H9 (cell line): Measurements from ENCODE around the gene KHK. TPM values are rescaled to one million over a fixed set of nuclear protein-coding genes. Genes with fewer than 3 reads are reported as not detected.

Source experiments
- DNase-seq: peaks from one replicate; pipeline ENCODE4 v3.0.0-alpha.2; 2017
- H2AFZ ChIP-seq: one replicate; pipeline ENCODE4 v1.6.1; 2013; ENCODE audit warnings: mild to moderate bottlenecking, low read length, control low read depth, moderate library complexity
- H2AK5ac ChIP-seq: 2 replicates; pipeline ENCODE4 v1.6.1; 2013; ENCODE audit warnings: low read length, control low read depth, mixed read lengths; ENCODE audit not compliant: insufficient read length
- H2BK120ac ChIP-seq: one replicate; pipeline ENCODE4 v1.6.1; 2013; ENCODE audit warnings: low read depth, mild to moderate bottlenecking, low read length, control low read depth, inconsistent platforms; ENCODE audit not compliant: poor library complexity, severe bottlenecking
- H2BK12ac ChIP-seq: 2 replicates; pipeline ENCODE4 v1.6.1; 2013; ENCODE audit warnings: low read length, control low read depth, mixed read lengths, low read depth; ENCODE audit not compliant: insufficient read length
- H2BK15ac ChIP-seq: 2 replicates; pipeline ENCODE4 v1.6.1; 2013; ENCODE audit warnings: low read depth, low read length, control low read depth
- H2BK20ac ChIP-seq: one replicate; pipeline ENCODE4 v1.6.1; 2013; ENCODE audit warnings: low read depth, mild to moderate bottlenecking, low read length, control low read depth, inconsistent platforms; ENCODE audit not compliant: poor library complexity, severe bottlenecking
- H2BK5ac ChIP-seq: 2 replicates; pipeline ENCODE4 v1.6.1; 2013; ENCODE audit warnings: low read length, control low read depth, mixed read lengths; ENCODE audit not compliant: insufficient read length
- H3K14ac ChIP-seq: 2 replicates; pipeline ENCODE4 v1.6.1; 2013; ENCODE audit warnings: low read length, control low read depth; ENCODE audit not compliant: insufficient read depth
- H3K18ac ChIP-seq: 2 replicates; pipeline ENCODE4 v1.6.1; 2013; ENCODE audit warnings: low read depth, mild to moderate bottlenecking, mixed read lengths, low read length, control low read depth; ENCODE audit not compliant: insufficient read length
- H3K23ac ChIP-seq: 2 replicates; pipeline ENCODE4 v1.6.1; 2013; ENCODE audit warnings: low read length, control low read depth, mixed read lengths, low read depth; ENCODE audit not compliant: insufficient read length
- H3K23me2 ChIP-seq: 2 replicates; pipeline ENCODE4 v1.6.1; 2013; ENCODE audit warnings: low read depth, mild to moderate bottlenecking, mixed read lengths, low read length, control low read depth; ENCODE audit not compliant: insufficient read length, poor library complexity, severe bottlenecking
- H3K27ac ChIP-seq: 2 replicates; pipeline ENCODE4 v1.5.1; 2013; ENCODE audit warnings: low read length, control low read depth, mixed read lengths, low read depth; ENCODE audit not compliant: insufficient read length
- H3K27me3 ChIP-seq: 2 replicates; pipeline ENCODE4 v1.6.1; 2013; ENCODE audit warnings: low read length, control low read depth, inconsistent platforms; ENCODE audit not compliant: insufficient read depth
- H3K4ac ChIP-seq: 2 replicates; pipeline ENCODE4 v1.6.1; 2013; ENCODE audit warnings: low read depth, mild to moderate bottlenecking, control low read depth, inconsistent platforms, low read length, moderate library complexity
- H3K4me1 ChIP-seq: 2 replicates; pipeline ENCODE4 v1.6.1; 2013; ENCODE audit warnings: low read length, control low read depth, inconsistent platforms; ENCODE audit not compliant: insufficient read depth
- H3K4me2 ChIP-seq: 2 replicates; pipeline ENCODE4 v1.6.1; 2013; ENCODE audit warnings: low read length, control low read depth, mixed read lengths; ENCODE audit not compliant: insufficient read length, insufficient read depth
- H3K56ac ChIP-seq: 2 replicates; pipeline ENCODE4 v1.6.1; 2013; ENCODE audit warnings: low read depth, mild to moderate bottlenecking, mixed read lengths, low read length, control low read depth; ENCODE audit not compliant: insufficient read length
- H3K79me1 ChIP-seq: 2 replicates; pipeline ENCODE4 v1.6.1; 2013; ENCODE audit warnings: low read depth, mild to moderate bottlenecking, moderate library complexity, low read length, control low read depth, inconsistent platforms; ENCODE audit not compliant: insufficient read depth, poor library complexity, severe bottlenecking
- H3K79me2 ChIP-seq: 2 replicates; pipeline ENCODE4 v1.6.1; 2013; ENCODE audit warnings: low read length, control low read depth, inconsistent platforms; ENCODE audit not compliant: insufficient read depth
- H3K9ac ChIP-seq: 2 replicates; pipeline ENCODE4 v1.6.1; 2013; ENCODE audit warnings: low read length, control low read depth, mixed read lengths; ENCODE audit not compliant: insufficient read length; ENCODE audit errors: extremely low read depth
- H3K9me3 ChIP-seq: one replicate; pipeline ENCODE4 v1.6.1; 2013; ENCODE audit warnings: low read depth, low read length, inconsistent platforms; ENCODE audit not compliant: control insufficient read depth
- H3T11ph ChIP-seq: one replicate; pipeline ENCODE4 v1.6.1; 2013; ENCODE audit warnings: mild to moderate bottlenecking, low read length, control low read depth, inconsistent platforms
- H4K20me1 ChIP-seq: one replicate; pipeline ENCODE4 v1.6.1; 2013; ENCODE audit not compliant: control insufficient read depth, insufficient read length, insufficient read depth
- H4K5ac ChIP-seq: 2 replicates; pipeline ENCODE4 v1.6.1; 2013; ENCODE audit warnings: low read depth, mild to moderate bottlenecking, mixed read lengths, low read length, control low read depth; ENCODE audit not compliant: insufficient read length
- H4K8ac ChIP-seq: replicated peaks from 2 replicates; pipeline ENCODE4 v1.6.1; 2013; ENCODE audit warnings: low read length, control low read depth, mixed read lengths, low read depth; ENCODE audit not compliant: insufficient read length
- H4K91ac ChIP-seq: 2 replicates; pipeline ENCODE4 v1.6.1; 2013; ENCODE audit warnings: low read depth, mild to moderate bottlenecking, moderate library complexity, mixed read lengths, low read length, control low read depth; ENCODE audit not compliant: insufficient read length
- H3K27ac Mint-ChIP-seq, 3 experiments: 2 replicates in 2 of 3; 3 replicates in 1 of 3; pipeline ENCODE4 v1.8.0; 2020 to 2021; ENCODE audit warnings: mixed read lengths in 3 of 3, mild to moderate bottlenecking in 1 of 3, moderate library complexity in 1 of 3
- H3K27me3 Mint-ChIP-seq: 2 replicates; pipeline ENCODE4 v1.8.0; 2021; ENCODE audit warnings: low read depth, mild to moderate bottlenecking, moderate library complexity, mixed read lengths
- H3K36me3 Mint-ChIP-seq, 3 experiments: 2 replicates in 2 of 3; 3 replicates in 1 of 3; pipeline ENCODE4 v1.8.0; 2020 to 2021; ENCODE audit warnings: low read depth in 3 of 3, mixed read lengths in 3 of 3; ENCODE audit not compliant: insufficient read depth in 1 of 3
- H3K4me1 Mint-ChIP-seq, 2 experiments: 2 replicates each; pipeline ENCODE4 v1.8.0; 2020; ENCODE audit warnings: mixed read lengths in 2 of 2
- H3K4me3 Mint-ChIP-seq, 2 experiments: 2 replicates in 1 of 2; 3 replicates in 1 of 2; pipeline ENCODE4 v1.8.0; 2020 to 2021; ENCODE audit warnings: mild to moderate bottlenecking in 2 of 2, mixed read lengths in 2 of 2, moderate library complexity in 1 of 2
- H3K9me3 Mint-ChIP-seq, 2 experiments: 2 replicates in 1 of 2; 3 replicates in 1 of 2; pipeline ENCODE4 v1.8.0; 2020; ENCODE audit warnings: mild to moderate bottlenecking in 2 of 2, mixed read lengths in 2 of 2, moderate library complexity in 1 of 2
- WGBS: extraction: QIAGEN DNeasy Blood & Tissue Kit; methylation state at CpG from one replicate; pipeline ENCODE4 v1.1.7; 2013; ENCODE audit warnings: missing lambda C conversion rate, low lambda C conversion rate, mixed read lengths; ENCODE audit not compliant: insufficient read length; ENCODE audit errors: extremely low coverage; 5-methylcytosine and 5-hydroxymethylcytosine counted together
- total RNA-seq: library from RNA; stranded (reverse); gene quantifications from 2 replicates; pipeline ENCODE4 v1.2.1, GENCODE V29; 2021
- TF ChIP-seq, protein P1 (sequence below): fragments of 200-600 bp; sonication (generic); conservative IDR thresholded peaks from 3 replicates; pipeline ENCODE4 v1.8.0; 2021; ENCODE audit warnings: antibody characterized with exemption, mild to moderate bottlenecking

KHK gene
- total RNA-seq, 1 experiment from 2014 or later: 12.1 TPM

- no peak for DNase-seq
- no peak overlapping the region for H3K4ac ChIP-seq
- no peak overlapping the region for H2BK12ac ChIP-seq
- H2BK15ac ChIP-seq: no peak overlapping the region
- H3T11ph ChIP-seq: no peak overlapping the region
- H4K91ac ChIP-seq: no peak overlapping the region
- peaks cover 2% of the 10 kb centered on the region for H3K79me1 ChIP-seq
- no peak overlapping the region for H3K56ac ChIP-seq
- no peaks in the 10 kb centered on the region for H3K27me3 ChIP-seq
- no peak overlapping the region for H2AK5ac ChIP-seq
- WGBS: no CpG with 5 or more reads among the region's 5 CpGs
- H3K9me3 ChIP-seq: no peaks in the 10 kb centered on the region
- no peaks in the 10 kb centered on the region for H4K20me1 ChIP-seq
- no peak overlapping the region for H2AFZ ChIP-seq
- H3K23ac ChIP-seq: no peak overlapping the region
- peaks cover 7 to 10% of the 10 kb centered on the region in 2 experiments; a peak in 3 of 4 replicates for H3K4me1 Mint-ChIP-seq
- peak overlapping the region in 1 of 3 experiments; percentile 53; a peak in 1 of 7 replicates for H3K27ac Mint-ChIP-seq
- no peak overlapping the region for H4K8ac ChIP-seq
- no peak overlapping the region for H2BK5ac ChIP-seq
- H3K27me3 Mint-ChIP-seq: no peaks in the 10 kb centered on the region; the same call in 1 of the 2 replicates
- no peaks in the 10 kb centered on the region for H3K4me1 ChIP-seq
- H3K4me2 ChIP-seq: no peak overlapping the region
- no peak overlapping the region for H3K4me3 Mint-ChIP-seq
- H2BK20ac ChIP-seq: no peak overlapping the region
- H4K5ac ChIP-seq: no peak overlapping the region
- H2BK120ac ChIP-seq: no peak overlapping the region
- H3K23me2 ChIP-seq: peaks cover 11% of the 10 kb centered on the region
- H3K36me3 Mint-ChIP-seq: peaks cover 19 to 67% (median 65%) of the 10 kb centered on the region in 3 experiments; a peak in 6 of 7 replicates
- H3K27ac ChIP-seq: no peak overlapping the region
- H3K18ac ChIP-seq: no peak overlapping the region
- H3K79me2 ChIP-seq: peaks cover 5% of the 10 kb centered on the region; the same call in 1 of the 2 replicates
- H3K14ac ChIP-seq: no peak overlapping the region
- H3K9ac ChIP-seq: no peak overlapping the region
- H3K9me3 Mint-ChIP-seq: no peaks in the 10 kb centered on the region; a peak in 1 of 5 replicates
- TF ChIP-seq, protein P1, sequence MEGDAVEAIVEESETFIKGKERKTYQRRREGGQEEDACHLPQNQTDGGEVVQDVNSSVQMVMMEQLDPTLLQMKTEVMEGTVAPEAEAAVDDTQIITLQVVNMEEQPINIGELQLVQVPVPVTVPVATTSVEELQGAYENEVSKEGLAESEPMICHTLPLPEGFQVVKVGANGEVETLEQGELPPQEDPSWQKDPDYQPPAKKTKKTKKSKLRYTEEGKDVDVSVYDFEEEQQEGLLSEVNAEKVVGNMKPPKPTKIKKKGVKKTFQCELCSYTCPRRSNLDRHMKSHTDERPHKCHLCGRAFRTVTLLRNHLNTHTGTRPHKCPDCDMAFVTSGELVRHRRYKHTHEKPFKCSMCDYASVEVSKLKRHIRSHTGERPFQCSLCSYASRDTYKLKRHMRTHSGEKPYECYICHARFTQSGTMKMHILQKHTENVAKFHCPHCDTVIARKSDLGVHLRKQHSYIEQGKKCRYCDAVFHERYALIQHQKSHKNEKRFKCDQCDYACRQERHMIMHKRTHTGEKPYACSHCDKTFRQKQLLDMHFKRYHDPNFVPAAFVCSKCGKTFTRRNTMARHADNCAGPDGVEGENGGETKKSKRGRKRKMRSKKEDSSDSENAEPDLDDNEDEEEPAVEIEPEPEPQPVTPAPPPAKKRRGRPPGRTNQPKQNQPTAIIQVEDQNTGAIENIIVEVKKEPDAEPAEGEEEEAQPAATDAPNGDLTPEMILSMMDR: no peak
These were observed 19.2 kb upstream of the KHK start for GRCh38 chr2:27067385-27067784.
